Panc1 (cell line): Measurements from ENCODE around the gene MEIOSIN. TPM values are rescaled to one million over a fixed set of nuclear protein-coding genes. Genes with fewer than 3 reads are reported as not detected.

Experiments used
- ATAC-seq: fragments of 200-7000 bp; cut with Tn5 transposase; 2 replicates; pipeline ENCODE4 v1.9.1; 2020; ENCODE audit warnings: mild to moderate bottlenecking, moderate library complexity
- BruUV-seq: library from RNA; stranded (reverse); fragments of 400-500 nt; replicated peaks from 2 replicates; lab custom pipeline; 2021; lab: Mats Ljungman, UMichigan
- CTCF ChIA-PET: fragments of 300-600 bp; sonication (Branson Sonifier 250); formaldehyde crosslinking; loops from one replicate; lab custom pipeline; 2022; ENCODE audit warnings: antibody characterized with exemption; lab: Charles Lee
- POLR2A ChIA-PET: fragments of 300-600 bp; sonication (Branson Sonifier 250); formaldehyde crosslinking; loops from one replicate; lab custom pipeline; 2022; ENCODE audit warnings: antibody characterized with exemption; lab: Charles Lee
- DNase-seq: peaks from one replicate; pipeline ENCODE4 v3.0.0-alpha.2; 2010; ENCODE audit warnings: low read depth, low spot score
- H3K27ac ChIP-seq: 2 replicates; pipeline ENCODE4 v1.5.1; 2011; ENCODE audit warnings: mild to moderate bottlenecking, low read length, inconsistent platforms
- H3K27me3 ChIP-seq: fragments of 200-500 bp; sonication (Bioruptor generic); 2 replicates; pipeline ENCODE4 v1.6.0; 2014; ENCODE audit warnings: low read length, inconsistent platforms; ENCODE audit not compliant: control insufficient read depth, insufficient read depth
- H3K36me3 ChIP-seq: fragments of 200-500 bp; sonication (Bioruptor generic); 2 replicates; pipeline ENCODE4 v1.5.1; 2014; ENCODE audit warnings: inconsistent platforms, mild to moderate bottlenecking, low read length, moderate library complexity; ENCODE audit not compliant: control insufficient read depth, insufficient read depth
- H3K4me1 ChIP-seq: 2 replicates; pipeline ENCODE4 v1.5.1; 2011; ENCODE audit warnings: inconsistent platforms, mild to moderate bottlenecking, low read length, moderate library complexity; ENCODE audit not compliant: control insufficient read depth, insufficient read depth
- H3K4me3 ChIP-seq, 2 experiments: 2 replicates each; pipeline ENCODE4 v1.5.1; 2011 to 2012; ENCODE audit warnings: low read depth in 2 of 2, low read length in 2 of 2, mild to moderate bottlenecking in 2 of 2, inconsistent platforms in 1 of 2, moderate library complexity in 1 of 2
- H3K9me3 ChIP-seq: fragments of 200-500 bp; sonication (Bioruptor generic); 2 replicates; pipeline ENCODE4 v1.5.1; 2014; ENCODE audit warnings: low read depth, mild to moderate bottlenecking, inconsistent platforms, low read length, moderate library complexity; ENCODE audit not compliant: control insufficient read depth, insufficient read depth
- CTCF ChIP-seq: fragments of 450-650 bp; IDR thresholded peaks from 2 replicates; pipeline ENCODE4 v1.5.1; 2017; ENCODE audit warnings: mild to moderate bottlenecking
- POLR2AphosphoS5 ChIP-seq: IDR thresholded peaks from 2 replicates; pipeline ENCODE4 v1.6.1; 2012; ENCODE audit warnings: mild to moderate bottlenecking, low read depth, low read length, moderate library complexity
- REST ChIP-seq, 2 experiments: IDR thresholded peaks; 2 replicates each; pipeline ENCODE4 v1.6.1; 2011 to 2012; ENCODE audit warnings: low read depth in 2 of 2, control low read depth in 1 of 2, low read length in 1 of 2, mild to moderate bottlenecking in 1 of 2, moderate library complexity in 1 of 2; ENCODE audit not compliant: insufficient read depth in 1 of 2
- SIN3A ChIP-seq: IDR thresholded peaks from 2 replicates; pipeline ENCODE4 v1.6.1; 2012; ENCODE audit warnings: low read depth, mild to moderate bottlenecking, low read length, moderate library complexity, borderline replicate concordance; ENCODE audit not compliant: insufficient read depth
- TCF7L2 ChIP-seq: IDR thresholded peaks from 2 replicates; pipeline ENCODE4 v1.6.1; 2011; ENCODE audit warnings: mild to moderate bottlenecking, low read depth, low read length, inconsistent platforms
- in situ Hi-C: cut with HindIII; loops from 2 replicates; pipeline ENCODE4 v1.10.0; 2016; ENCODE audit warnings: low sequenced_read_pairs, low pct_unique_long_range_greater_than_20kb
- intact Hi-C: fragments of 100-400 bp; cut with micrococcal nuclease; formaldehyde crosslinking; loops from one replicate; pipeline ENCODE4 v1.10.0; 2022; ENCODE audit not compliant: unreplicated experiment
- total RNA-seq: library from RNA; stranded (reverse); gene quantifications from one replicate; pipeline ENCODE4 v1.2.1, GENCODE V29; 2021; ENCODE audit not compliant: unreplicated experiment

Gene MEIOSIN
- total RNA-seq, 1 experiment from 2014 or later = not detected

- DNase-seq (no peak), ATAC-seq (no peak)
- no peaks in the 10 kb centered on the region for H3K27me3 ChIP-seq
- CTCF ChIA-PET = interaction anchor here (0.7 kb wide), 1 partner anchor 122 kb away, joined by 3 read pairs; no protein-coding TSS in a partner anchor
- no peaks in the 10 kb centered on the region for H3K36me3 ChIP-seq
- POLR2A ChIA-PET = no interaction called here
- intact Hi-C loops = no loop called here
- in situ Hi-C loops = no loop called here
- H3K4me3 ChIP-seq = no peak overlapping the region
- H3K9me3 ChIP-seq = no peaks in the 10 kb centered on the region
- H3K4me1 ChIP-seq = peaks cover 4% of the 10 kb centered on the region; the same call in 1 of the 2 replicates
- TF ChIP-seq POLR2AphosphoS5 (no peak), SIN3A (no peak), REST (IDR thresholded peaks at IDR 0.05; ENCODE audit: insufficient read depth in 1 of 2, low read depth in 2 of 2, low read length in 1 of 2) (no peak), TCF7L2 (no peak), CTCF (no peak)
- H3K27ac ChIP-seq = no peak overlapping the region
- BruUV-seq = no TSS peak
These were observed 72.5 kb downstream of the MEIOSIN start for GRCh38 chr19:45805719-45806118.

GRCh38 chr19:45809643-45810159 is 76.5 kb downstream of the MEIOSIN start:
- BruUV-seq = no TSS peak
- no peak overlapping the region for H3K27ac ChIP-seq
- no peaks in the 10 kb centered on the region for H3K36me3 ChIP-seq
- peaks cover 4% of the 10 kb centered on the region; the same call in 1 of the 2 replicates for H3K4me1 ChIP-seq
- in situ Hi-C loops = no loop called here
- ChIA-PET CTCF (no interaction called here), POLR2A (no interaction called here)
- DNase-seq (no peak), ATAC-seq (no peak; the same call in 1 of the 2 replicates)
- intact Hi-C loops = no loop called here
- no peaks in the 10 kb centered on the region for H3K9me3 ChIP-seq
- H3K27me3 ChIP-seq = no peaks in the 10 kb centered on the region
- TF ChIP-seq POLR2AphosphoS5 (no peak), CTCF (no peak), TCF7L2 (no peak), SIN3A (no peak), REST (IDR thresholded peaks at IDR 0.05; ENCODE audit: insufficient read depth in 1 of 2, low read depth in 2 of 2, low read length in 1 of 2) (no peak)
- H3K4me3 ChIP-seq = no peak overlapping the region
